Activated T-helper 9 cell treated with anti-CD3 and anti-CD28 coated beads, Interleukin-2, amount 50 U/mL, for 16 hours (primary cell): ENCODE data around the gene ZNF554.

Experiments
- DNase-seq: peaks from one replicate; pipeline ENCODE4 v3.0.0-alpha.2; 2020; ENCODE audit warnings: low read depth

ZNF554 gene

DNA sequence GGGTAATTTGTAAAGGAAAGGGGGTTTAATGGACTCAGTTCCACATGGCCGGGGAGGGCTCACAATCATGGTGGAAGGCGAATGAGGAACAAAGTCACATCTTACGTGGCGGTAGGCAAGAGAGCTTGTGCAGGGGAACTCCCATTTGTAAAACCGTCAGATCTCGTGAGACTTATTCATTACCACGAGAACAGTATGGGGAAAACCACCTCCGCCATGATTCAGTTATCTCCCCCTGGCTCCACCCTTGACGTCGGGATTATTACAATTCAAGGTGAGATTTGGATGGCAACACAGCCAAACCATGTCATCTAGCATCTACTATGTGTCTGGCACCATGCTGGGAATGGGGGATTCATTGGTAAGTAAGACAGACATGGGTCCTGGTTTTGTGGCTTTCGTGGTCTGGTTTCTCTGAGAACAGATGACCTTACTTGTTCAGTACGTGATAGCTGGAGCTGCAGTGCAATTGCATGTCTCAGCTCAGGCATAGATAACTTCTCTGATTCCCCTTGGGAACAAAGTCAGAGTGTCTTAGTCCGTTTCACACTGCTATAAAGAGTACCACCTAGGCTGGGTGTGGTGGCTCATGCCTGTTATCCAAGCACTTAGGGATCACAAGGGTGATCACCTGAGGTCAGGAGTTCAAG lies 8.3 kb downstream of the ZNF554 start:
- DNase-seq: no peak

DNA sequence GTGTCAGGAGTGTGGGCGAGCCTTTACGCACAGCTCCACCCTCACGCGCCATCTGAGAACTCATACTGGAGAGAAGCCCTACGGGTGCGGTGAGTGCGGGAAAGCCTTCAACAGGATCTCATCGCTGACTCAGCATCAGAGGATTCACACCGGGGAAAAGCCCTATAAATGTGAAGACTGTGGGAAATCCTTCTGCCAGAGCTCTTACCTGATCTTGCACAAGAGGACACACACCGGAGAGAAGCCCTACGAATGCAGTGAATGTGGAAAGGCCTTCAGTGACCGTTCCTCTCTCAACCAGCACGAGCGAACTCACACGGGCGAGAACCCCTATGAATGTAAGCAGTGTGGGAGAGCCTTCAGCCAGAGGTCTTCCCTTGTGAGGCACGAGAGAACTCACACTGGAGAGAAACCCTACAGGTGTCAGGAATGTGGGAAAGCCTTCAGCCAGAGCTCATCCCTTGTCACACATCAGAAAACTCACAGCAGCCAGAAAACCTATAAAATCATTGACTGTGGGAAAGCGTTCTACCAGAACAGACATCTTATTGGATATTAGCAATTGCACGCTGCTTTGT lies 14.7 kb downstream of the ZNF554 start:
- DNase-seq: no peak

DNA sequence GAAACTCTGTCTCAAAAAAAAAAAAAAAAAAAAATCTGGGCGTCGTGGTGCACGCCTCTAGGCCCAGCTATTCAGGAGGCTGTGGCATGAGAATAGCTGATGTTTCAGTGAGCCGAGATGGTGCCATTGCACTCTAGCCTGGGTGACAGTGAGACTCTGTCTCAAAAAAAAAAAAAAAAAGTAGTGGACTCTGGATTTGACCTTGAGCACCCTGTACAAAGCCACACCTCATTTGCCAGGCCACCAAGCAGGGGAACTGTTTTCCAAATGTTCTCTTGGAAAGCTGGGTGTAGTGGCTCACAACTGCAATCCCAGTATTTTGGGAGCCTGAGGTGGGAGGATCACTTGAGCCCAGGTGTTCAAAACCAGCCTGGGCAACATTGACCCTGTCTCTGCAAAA lies 17.8 kb downstream of the ZNF554 start:
- DNase-seq: no peak

DNA sequence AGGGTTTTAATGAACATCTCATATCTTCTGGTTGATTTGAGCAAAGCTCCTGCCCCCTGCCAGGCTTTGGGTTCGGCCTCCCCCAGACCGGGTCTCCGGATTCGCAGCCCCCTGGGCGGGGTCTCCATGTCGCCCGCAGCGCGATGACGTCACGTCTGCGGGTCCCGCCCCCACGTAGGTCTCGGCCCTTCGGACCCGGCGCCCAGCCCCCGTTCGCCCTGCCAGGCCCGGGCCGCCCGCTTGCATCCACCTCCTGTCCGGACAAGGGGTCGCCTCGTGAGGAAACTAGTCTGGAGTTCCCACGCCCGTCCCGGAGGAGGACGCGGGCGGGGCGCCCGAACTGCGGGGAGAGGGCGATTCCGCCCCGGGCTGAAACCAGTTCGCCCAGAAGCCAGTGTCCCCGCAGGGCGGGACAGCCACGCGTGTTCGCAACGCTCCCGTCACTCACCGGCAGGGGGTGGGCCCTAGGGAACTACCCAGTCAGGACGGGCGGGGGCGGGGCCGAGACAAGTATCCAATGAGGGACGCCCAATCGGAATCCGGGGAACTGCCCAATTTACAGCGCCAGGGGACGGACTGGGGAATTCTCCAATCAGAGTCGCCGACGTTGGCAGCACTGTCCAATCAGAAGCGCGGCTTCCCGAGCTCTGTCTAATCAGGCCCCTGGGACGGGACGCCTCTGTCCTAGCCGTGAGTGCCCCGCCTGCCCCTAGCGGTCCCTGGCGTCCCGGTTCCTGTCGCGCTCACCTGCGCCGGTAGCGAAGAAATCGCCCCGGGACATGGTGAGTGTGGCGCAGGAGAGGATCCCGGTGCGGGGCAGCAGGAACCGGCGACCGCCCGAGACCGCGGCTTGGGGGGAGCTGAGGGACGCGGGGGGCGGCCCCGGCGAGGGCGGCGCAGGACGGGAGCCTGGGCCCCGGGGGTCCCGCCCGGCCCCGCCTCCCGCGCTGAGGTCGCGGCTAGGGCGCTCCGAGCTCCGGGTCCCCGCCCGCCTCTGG lies 21.4 kb downstream of the ZNF554 start, which contains the start of gene ZNF555:
Gene ZNF555 (plus strand): TSS at position 682 of the 998 bp plus-strand sequence. CDS start 98 bp downstream, at position 780.
- peak; percentile 97 for DNase-seq

DNA sequence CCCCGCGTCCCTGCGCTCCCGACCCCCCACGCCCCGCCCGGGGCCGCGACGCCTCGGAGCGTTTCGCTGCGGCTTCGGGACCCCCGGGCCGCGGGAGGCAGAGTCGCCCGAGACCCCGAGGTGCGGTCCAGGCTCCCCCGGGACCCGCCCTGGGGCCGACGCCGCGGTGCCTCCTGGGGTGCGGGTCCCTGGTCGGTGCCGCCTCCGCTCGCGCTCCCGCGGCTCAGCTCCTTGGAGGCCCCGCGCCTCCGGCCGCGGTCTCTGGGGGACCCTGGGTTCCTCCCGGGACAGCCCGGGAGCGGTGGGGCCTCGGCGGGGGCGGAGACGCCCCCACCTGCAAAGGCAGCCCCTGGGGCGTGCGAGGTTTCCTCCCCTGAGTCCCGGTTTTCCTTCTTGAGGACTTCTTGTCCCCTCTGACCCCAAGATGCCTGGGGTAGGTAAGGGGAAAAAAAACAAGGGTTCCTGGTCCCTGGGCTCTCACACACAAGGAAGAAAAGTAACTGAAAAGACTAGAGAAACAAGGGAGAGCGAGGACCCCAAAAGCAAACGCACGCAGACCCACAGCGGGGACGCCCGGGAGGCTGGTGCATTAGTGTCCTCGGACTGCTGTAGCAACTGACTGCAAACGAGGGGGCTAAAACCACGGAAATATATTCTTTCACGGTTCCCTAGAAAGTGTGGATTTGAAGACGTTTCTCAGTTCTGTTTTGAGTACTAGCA lies 22.3 kb downstream of the ZNF554 start:
- no peak for DNase-seq

DNA sequence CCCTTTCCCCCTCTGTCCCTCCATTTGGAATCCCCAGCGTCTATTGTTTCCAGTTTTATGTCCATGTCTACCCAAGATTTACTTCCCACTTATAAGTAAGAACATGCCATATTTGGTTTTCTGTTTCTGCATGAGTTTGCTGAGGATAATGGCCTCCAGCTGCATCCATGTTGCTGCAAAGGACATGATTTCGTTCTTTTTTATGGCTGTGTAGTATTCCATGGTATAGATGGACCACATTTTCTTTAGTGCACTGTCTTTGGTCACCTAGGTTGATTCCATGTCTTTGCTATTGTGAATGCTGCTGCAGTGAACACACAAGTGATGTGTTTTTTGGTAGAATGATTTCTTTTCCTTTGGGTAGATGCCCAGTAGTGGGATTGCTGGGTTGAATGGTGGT lies 25.4 kb downstream of the ZNF554 start:
- no peak for DNase-seq

DNA sequence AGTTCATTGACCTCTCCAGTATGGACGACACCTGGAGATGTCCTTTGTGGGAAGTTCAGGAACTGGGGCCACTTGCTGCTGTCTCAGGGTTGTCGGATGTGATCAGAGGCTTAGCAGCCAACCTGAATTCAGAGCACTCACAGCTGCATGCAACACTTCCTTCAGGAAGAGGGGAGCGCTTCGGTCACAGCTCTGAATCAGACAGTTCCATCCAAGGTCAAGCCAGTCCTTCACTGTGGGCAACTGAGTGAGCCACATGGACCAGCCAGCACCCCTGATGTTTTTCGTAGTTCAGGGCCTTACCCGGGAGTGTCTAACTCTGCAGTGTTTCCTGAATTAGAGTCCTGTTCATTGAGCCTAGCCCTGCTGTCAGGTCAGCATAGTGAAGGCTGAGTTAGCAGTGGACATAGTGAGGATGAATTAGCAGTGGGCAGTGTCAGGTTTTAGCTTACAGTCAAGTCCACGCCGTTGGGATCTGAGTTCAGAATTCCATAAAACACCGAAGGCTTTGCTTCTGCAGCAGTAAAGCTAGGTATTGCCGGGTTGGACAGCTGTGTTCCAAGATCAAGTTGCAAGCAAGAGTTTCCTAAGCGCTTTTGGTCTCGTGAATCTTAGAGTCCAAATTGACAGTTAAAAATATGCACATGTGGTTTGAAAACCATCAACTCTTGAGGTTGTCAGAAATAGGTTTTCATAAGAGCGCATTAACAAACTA lies 26.7 kb downstream of the ZNF554 start:
- no peak for DNase-seq

DNA sequence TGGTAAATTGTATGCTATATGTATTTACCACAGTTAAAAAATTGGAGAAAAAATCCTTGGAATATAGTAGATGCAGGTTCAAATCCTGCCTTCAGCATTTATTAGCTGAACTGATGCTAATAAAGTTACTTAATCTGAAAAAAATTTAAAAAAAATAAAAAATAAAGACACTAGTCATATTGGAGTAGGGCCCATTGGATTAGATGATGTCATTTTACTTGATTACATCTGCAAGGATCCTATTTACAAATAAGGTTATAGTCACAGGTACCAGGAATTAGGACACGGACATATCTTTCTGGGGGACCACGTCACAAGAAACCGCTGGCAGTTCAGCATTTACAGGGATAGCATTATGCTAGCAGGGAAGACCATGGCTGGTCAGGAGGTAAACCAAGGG lies 27.8 kb downstream of the ZNF554 start:
- DNase-seq: no peak

DNA sequence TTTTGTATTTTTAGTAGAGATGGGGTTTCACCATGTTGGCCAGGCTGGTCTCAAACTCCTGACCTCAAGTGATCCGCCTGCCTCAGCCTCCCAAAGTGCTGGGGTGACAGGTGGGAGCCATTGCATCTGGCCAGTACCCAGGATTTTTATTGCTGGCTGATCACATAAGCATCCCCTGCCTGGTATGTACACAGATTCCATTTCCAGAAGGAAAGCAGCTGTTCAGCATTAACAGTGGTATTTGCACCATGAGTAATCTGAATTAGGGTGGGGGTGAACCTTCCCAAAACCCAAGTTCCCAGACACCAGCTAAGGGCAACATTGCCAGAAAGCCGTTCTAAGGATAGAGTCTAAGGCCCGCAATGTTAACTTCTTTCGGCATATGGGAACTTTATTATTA lies 28.9 kb downstream of the ZNF554 start:
- no peak for DNase-seq

DNA sequence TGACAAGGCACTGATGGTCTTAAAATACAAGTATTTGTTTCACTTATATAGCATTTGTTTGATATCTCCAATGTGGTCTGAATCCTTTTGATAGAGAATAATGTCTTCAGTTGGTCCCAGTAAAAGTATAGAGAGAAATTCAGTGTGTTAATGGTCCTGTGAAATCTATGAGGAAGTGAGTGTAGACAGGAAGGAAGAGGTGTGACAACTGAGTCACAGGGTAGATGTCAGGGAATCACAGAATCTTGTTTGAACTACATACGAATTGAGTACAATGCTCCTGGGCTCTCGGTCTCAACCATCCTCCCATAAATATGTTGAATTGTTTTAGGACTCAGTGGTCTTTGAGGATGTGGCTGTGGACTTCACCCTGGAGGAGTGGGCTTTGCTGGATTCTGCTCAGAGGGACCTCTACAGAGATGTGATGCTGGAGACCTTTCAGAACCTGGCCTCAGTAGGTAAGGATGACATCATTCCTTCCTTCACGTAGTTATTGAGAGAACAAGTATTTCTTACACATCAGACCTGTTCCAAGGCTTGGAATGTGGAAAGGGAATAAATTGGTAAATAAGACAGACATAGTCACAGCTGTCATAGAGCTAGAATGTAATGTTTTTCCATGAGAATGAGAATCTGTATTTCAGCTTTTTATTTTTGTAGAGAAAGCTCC lies 30.7 kb downstream of the ZNF554 start:
- DNase-seq: no peak

DNA sequence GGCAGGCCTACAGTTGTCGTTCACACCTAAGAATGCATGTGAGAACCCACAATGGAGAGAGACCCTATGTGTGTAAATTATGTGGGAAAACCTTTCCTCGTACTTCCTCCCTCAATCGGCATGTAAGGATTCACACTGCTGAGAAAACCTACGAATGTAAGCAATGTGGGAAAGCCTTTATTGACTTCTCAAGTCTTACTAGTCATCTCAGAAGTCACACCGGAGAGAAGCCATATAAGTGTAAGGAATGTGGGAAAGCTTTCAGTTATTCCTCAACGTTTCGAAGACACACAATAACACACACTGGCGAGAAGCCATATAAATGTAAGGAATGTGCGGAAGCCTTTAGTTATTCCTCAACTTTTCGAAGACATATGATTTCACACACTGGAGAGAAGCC lies 32.9 kb downstream of the ZNF554 start:
- no peak for DNase-seq

DNA sequence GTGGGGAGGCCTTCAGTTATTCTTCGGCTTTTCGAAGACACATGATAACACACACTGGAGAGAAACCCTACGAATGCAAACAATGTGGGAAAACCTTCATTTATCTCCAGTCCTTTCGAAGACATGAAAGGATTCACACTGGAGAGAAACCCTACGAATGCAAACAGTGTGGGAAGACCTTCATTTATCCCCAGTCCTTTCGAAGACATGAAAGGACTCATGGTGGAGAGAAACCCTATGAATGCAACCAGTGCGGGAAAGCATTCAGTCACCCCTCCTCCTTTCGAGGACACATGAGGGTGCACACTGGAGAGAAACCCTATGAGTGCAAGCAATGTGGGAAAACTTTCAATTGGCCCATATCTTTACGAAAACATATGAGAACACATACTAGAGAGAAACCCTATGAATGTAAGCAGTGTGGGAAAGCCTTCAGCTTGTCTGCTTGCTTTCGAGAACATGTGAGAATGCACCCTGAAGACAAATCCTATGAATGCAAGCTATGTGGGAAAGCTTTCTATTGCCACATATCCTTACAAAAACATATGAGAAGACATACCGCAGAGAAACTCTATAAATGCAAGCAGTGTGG lies 33.4 kb downstream of the ZNF554 start:
- DNase-seq: no peak

DNA sequence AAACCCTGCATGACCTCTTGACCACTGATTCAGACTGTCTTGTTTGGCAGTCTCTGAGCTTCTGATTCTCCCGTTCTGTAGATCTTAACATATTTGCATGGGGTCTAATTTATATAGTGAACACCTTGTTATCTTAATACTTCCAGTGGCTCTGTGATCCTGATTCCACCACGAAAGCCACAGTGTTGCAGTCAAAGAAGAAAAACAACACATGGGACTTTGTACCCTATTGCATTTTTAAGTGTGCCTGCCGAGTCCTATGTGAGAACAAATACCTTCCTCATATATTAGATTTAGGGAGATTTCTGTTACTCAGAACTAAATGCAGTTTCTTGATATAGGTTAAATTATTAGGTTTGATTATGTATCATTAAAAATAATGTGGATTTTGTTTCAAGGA lies 35.2 kb downstream of the ZNF554 start:
- no peak for DNase-seq

DNA sequence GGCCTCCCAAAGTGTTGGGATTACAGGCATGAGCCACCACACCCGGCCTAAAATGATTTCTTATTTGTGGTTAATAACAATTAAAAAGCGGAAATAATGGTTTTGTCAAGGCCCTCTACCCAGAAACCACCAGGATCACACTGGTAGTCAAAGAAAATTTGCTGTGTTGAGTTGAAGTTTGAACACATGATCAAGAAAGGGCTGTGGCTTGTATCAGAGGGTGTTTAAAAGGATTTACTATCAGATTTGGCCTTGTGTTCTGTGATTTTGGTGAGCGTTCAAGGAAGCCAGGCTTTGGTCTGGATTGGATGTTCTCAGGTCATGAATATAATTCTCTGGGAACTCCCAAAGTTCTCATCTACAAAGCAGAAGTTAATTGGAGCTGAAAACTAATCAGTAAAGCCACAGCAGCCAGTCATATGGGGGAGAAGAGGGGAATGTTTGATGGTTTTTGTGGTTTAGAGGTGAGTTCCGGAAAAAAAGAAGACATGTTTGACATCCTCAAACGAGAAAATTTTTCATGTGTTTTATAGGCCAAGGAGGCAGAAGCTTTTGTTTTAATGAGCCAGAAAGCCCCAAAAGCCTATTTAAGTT lies 36.9 kb downstream of the ZNF554 start:
- DNase-seq: no peak

DNA sequence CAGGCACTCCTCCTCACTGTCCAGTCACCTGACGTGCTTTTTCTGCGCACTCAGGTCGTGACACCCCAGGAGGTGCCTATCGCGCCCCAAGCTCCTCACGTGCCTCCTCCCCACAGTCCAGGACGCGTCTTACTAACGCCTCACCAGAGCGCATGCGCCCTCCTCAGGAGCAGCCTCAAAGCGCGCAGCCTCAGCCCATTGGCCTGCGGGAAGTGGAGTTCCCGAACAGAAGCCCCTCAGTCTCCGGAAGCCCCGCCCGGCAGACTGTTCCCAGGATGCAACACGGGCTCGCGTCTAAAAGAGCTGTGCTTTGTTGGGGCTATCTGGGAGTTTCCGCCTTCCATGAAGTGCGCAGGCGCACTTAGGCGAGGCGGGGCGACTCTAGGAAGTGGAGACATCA lies 39.2 kb downstream of the ZNF554 start:
- no peak for DNase-seq

DNA sequence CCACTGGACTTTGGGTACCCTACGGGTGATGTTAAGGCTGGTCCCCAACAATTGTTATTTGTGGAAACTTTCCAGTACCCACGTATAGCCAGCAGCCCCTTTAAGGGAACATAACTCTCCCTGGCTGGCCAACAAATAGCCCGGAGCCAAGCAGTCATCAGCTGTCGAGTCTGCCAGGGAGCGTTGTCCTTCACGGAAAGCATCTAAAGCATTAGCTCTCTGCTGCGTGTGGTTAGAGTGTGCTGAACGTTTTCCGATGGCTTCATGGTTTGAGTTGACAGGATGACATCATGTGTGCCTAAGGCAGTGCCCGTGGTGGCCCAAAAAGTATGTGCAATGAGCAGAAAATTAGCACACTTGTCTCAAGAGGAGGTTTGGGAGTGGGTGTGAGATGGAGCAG lies 44.1 kb downstream of the ZNF554 start:
- DNase-seq: no peak

DNA sequence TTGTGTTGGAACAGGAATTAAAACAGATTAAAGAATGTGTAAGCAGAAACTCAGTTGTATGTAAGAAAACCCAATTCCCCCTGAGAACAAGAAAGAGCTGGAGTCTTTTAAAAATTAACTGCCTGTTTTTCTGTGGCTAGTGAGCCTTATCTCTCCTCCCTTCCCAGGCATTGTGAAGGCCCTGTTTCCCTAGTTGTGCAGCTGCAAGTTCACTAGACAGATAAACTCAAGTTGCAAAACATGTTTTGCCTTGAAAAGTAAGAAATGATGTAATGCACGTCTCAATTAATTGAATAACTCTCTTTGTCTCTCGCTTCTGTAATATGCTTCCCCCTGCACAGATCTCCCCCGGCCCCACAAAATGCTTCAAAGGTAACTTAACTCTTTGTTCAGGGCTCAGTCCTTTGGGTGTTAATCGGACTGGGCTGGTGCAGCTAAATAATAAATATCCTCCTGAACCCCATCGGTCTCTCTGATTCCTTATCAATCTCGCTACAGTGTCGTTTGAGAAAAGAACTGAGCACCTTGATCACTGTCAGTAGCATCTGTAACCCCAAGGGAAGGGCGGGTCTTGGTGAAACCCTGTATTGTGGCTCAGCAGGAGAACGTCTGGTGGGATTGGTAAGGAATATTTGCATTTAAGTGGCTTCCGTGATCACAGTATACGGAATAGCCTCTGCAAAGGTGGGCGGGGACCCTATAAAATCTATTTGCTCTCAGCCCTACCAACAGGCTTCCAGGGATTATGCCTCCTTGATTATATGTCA lies 45.8 kb downstream of the ZNF554 start:
- no peak for DNase-seq

DNA sequence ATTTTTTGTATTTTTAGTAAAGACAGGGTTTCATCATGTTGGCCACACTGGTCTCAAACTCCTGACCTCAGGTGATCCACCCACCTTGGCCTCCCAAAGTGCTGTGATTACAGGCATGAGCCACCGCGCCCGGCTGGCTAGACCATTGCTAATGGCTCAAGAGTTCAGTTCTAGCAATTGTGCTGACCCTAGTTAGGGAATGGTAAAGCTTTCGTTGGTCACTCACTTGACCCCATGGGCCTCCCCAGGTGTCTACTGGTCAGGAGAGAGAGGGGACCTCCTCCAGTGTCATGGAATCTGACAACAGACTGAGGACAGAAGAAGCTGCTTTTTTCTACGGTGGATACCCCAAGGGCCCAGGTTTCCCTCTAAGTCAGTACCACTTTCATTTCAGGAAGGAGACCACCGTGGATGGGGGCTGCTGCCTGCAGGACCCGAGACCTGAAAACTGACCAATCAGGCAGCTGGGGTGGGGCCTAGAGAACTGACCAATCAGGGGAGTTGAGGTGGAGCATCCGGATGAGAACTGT lies 46.9 kb downstream of the ZNF554 start:
- DNase-seq: no peak
